HUES64 (cell line): ENCODE results near the gene ATXN7L1.
"Not testable (repeated sequence)": the region's sequence is repeated elsewhere in the genome, so short reads cannot be mapped to it uniquely, and the experiment has no call there.

Experiments
- H3K27ac ChIP-seq: 2 replicates; pipeline ENCODE4 v1.7.0; 2013; ENCODE audit warnings: low read depth, low read length, inconsistent platforms
- H3K27me3 ChIP-seq: 2 replicates; pipeline ENCODE4 v1.6.1; 2013; ENCODE audit warnings: mild to moderate bottlenecking, low read length; ENCODE audit not compliant: insufficient read depth
- H3K36me3 ChIP-seq: 2 replicates; pipeline ENCODE4 v1.6.1; 2013; ENCODE audit warnings: mild to moderate bottlenecking, low read length; ENCODE audit not compliant: insufficient read depth
- H3K4me1 ChIP-seq: 2 replicates; pipeline ENCODE4 v1.6.1; 2013; ENCODE audit warnings: mild to moderate bottlenecking, low read length, moderate library complexity; ENCODE audit not compliant: insufficient read depth
- H3K4me3 ChIP-seq: 2 replicates; pipeline ENCODE4 v1.5.1; 2013; ENCODE audit warnings: mild to moderate bottlenecking, low read length, moderate library complexity
- H3K9ac ChIP-seq: 2 replicates; pipeline ENCODE4 v1.6.1; 2013; ENCODE audit warnings: mild to moderate bottlenecking, low read depth, low read length
- H3K9me3 ChIP-seq: 2 replicates; pipeline ENCODE4 v1.6.1; 2013; ENCODE audit warnings: low read depth, low read length; ENCODE audit not compliant: insufficient read depth
- WGBS: fragments of 150-250, 120-280 bp; methylation state at CpG from one replicate; pipeline ENCODE4 v1.1.7; 2013; ENCODE audit warnings: missing lambda C conversion rate; 5-methylcytosine and 5-hydroxymethylcytosine counted together

ATXN7L1 gene

GRCh38 chr7:105890290-105890997 is 14.0 kb upstream of the ATXN7L1 start:
- WGBS: 96% methylated on average over 2 of the region's 4 CpGs
- Histone ChIP-seq H3K27me3 (no peaks in the 10 kb centered on the region), H3K27ac (no peak overlapping the region), H3K9me3 (no peaks in the 10 kb centered on the region), H3K36me3 (no peaks in the 10 kb centered on the region; the same call in 1 of the 2 replicates), H3K4me3 (no peak overlapping the region), H3K4me1 (0 out of 2 replicates have a peak, but pooled peaks cover 4% of the 10 kb centered on the region), H3K9ac (no peak overlapping the region)

DNA sequence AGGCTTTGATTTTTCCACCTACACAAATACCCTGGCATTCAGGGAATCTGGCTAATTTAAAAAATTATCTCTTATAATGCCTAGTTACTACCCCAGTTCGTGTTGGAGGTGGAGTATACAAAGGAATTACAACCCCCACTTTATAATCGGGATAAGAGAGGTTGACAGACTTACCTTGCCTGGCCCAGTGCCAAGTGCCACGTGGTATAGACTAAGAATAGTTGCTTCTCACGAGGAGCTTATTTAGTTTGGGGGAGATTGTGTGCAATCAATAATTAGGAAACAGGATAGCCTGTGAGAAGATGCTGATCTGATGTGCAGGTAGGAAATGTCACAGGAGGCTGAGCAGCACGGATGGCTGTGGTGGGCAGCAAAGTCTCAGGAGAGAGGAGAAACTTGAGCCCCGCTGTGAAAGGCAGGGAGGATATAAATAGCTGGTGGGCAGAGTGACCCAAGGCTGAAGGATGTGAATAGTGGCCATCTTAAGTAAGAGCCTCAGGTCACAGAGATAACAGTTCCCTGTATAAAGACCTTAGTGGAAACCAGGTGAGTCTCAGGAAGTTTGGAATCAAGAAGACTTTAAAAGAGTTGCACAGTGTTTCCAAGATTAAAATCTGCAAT is 11.3 kb upstream of the ATXN7L1 start:
- 79% methylated on average over 6 of the region's 6 CpGs for WGBS
- Histone ChIP-seq H3K4me1 (0 out of 2 replicates have a peak, but pooled peaks cover 4% of the 10 kb centered on the region), H3K27ac (no peak overlapping the region), H3K27me3 (no peaks in the 10 kb centered on the region), H3K36me3 (no peaks in the 10 kb centered on the region), H3K9ac (no peak overlapping the region), H3K4me3 (no peak overlapping the region), H3K9me3 (no peaks in the 10 kb centered on the region)

- Histone ChIP-seq H3K4me1 (0 out of 2 replicates have a peak, but pooled peaks cover 4% of the 10 kb centered on the region), H3K27ac (no peak overlapping the region), H3K36me3 (no peaks in the 10 kb centered on the region), H3K27me3 (no peaks in the 10 kb centered on the region), H3K4me3 (no peak overlapping the region), H3K9ac (no peak overlapping the region), H3K9me3 (no peaks in the 10 kb centered on the region)
- 96% methylated on average over 2 of the region's 2 CpGs for WGBS
Measured at GRCh38 chr7:105886776-105887175, 10.4 kb upstream of the ATXN7L1 start.

DNA sequence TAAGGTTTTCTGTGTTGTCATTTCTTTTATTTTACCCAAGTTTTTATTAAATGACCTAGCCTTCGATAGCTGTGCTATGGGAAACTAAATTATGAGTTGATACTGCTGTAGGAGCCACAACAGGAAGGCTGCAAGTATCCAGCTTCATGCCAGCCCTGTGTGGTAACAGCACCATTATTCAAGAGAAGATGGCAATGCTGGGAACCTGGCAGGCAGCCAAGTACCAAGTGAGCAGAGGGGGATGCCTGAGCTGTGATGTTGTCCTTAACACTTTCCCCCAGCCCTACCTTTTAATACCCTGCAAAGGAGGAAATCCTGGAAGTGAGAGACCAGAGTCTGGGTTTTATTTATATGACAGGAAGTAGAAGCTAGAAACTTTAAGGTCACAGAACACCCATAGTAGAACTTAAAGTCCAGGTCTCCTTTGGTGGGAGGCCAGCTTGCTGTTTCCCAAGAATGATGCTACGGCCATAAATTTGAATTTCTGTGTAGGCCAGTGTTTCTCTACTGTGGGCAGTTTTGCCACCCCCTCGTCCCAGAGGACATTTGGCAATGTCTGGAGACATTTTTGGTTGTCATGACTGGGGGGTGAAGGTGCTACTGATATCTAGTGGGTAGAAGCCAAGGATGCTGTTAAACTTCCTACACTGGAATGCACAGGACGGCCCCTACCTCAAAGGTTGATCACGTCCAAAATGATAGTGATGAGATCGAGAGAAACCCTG is 9.2 kb upstream of the ATXN7L1 start:
- no peak overlapping the region for H3K27ac ChIP-seq
- WGBS: 98% methylated on average over 6 of the region's 6 CpGs
- H3K4me1 ChIP-seq: 0 out of 2 replicates have a peak, but pooled peaks cover 4% of the 10 kb centered on the region
- H3K9ac ChIP-seq: no peak overlapping the region
- H3K9me3 ChIP-seq: no peaks in the 10 kb centered on the region
- no peaks in the 10 kb centered on the region for H3K27me3 ChIP-seq
- no peaks in the 10 kb centered on the region for H3K36me3 ChIP-seq
- no peak overlapping the region for H3K4me3 ChIP-seq

GRCh38 chr7:105883179-105883578 is 6.8 kb upstream of the ATXN7L1 start:
- H3K9me3 ChIP-seq, H3K36me3 ChIP-seq, H3K9ac ChIP-seq, H3K27ac ChIP-seq, H3K4me3 ChIP-seq: not testable (repeated sequence)
- Histone ChIP-seq H3K4me1 (peaks cover 15% of the 10 kb centered on the region), H3K27me3 (peaks cover 11% of the 10 kb centered on the region)
- 94% methylated on average over 6 of the region's 6 CpGs for WGBS

- Histone ChIP-seq H3K36me3 (no peaks in the 10 kb centered on the region), H3K4me3 (no peak overlapping the region), H3K9me3 (no peaks in the 10 kb centered on the region), H3K4me1 (peaks cover 18% of the 10 kb centered on the region), H3K27ac (no peak overlapping the region), H3K27me3 (peaks cover 26% of the 10 kb centered on the region), H3K9ac (no peak overlapping the region)
- 94% methylated on average over 1 of the region's 1 CpG for WGBS
Measured at GRCh38 chr7:105881439-105881838, 5.0 kb upstream of the ATXN7L1 start.

DNA sequence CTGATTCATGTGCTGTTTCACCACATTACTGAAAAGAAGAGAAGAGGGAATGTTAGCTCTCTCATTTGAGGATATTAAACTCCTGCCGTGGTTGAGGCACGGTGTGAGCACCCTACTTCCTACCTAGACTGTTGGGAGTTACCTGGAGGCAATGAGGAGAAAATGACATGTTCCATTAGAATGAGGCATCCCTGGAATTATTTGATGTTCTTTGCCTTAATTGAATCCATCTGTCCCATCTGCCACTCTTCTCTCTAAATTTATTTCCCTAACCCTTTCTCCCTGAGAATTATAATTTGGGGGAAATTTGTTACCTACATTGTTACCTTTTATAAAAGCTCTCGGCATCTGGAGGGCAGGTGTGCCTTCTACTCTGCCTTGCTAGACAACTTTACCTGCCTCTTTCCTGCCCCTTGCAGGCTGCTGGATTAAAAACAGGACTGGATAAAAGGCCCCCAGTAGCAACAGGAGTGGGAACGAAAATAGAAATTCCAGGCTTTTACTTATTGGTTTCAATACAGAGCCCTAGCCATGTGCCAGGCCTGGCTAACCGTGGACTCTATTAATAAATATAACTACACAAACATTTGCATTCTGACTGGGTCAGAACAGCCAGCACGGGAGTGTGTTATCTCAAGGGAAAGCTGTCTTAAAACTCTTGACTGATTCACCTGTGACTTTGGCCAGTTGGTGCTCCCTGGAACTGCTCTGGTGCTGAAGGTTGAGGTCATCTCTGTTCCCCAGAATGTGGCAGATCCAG is 4.4 kb upstream of the ATXN7L1 start:
- no peak overlapping the region for H3K27ac ChIP-seq
- H3K9me3 ChIP-seq: no peaks in the 10 kb centered on the region
- peaks cover 18% of the 10 kb centered on the region for H3K4me1 ChIP-seq
- H3K9ac ChIP-seq: no peak overlapping the region
- H3K36me3 ChIP-seq: no peaks in the 10 kb centered on the region
- WGBS: 88% methylated on average over 6 of the region's 6 CpGs
- peaks cover 26% of the 10 kb centered on the region for H3K27me3 ChIP-seq
- H3K4me3 ChIP-seq: no peak overlapping the region

GRCh38 chr7:105879782-105880181 is 3.4 kb upstream of the ATXN7L1 start:
- peaks cover under 1% of the 10 kb centered on the region; the same call in 1 of the 2 replicates for H3K36me3 ChIP-seq
- H3K4me3 ChIP-seq: no peak overlapping the region
- 100% methylated on average over 1 of the region's 2 CpGs for WGBS
- peaks cover 26% of the 10 kb centered on the region for H3K27me3 ChIP-seq
- peaks cover 27% of the 10 kb centered on the region for H3K4me1 ChIP-seq
- H3K9ac ChIP-seq: no peak overlapping the region
- H3K9me3 ChIP-seq: no peaks in the 10 kb centered on the region
- H3K27ac ChIP-seq: no peak overlapping the region

DNA sequence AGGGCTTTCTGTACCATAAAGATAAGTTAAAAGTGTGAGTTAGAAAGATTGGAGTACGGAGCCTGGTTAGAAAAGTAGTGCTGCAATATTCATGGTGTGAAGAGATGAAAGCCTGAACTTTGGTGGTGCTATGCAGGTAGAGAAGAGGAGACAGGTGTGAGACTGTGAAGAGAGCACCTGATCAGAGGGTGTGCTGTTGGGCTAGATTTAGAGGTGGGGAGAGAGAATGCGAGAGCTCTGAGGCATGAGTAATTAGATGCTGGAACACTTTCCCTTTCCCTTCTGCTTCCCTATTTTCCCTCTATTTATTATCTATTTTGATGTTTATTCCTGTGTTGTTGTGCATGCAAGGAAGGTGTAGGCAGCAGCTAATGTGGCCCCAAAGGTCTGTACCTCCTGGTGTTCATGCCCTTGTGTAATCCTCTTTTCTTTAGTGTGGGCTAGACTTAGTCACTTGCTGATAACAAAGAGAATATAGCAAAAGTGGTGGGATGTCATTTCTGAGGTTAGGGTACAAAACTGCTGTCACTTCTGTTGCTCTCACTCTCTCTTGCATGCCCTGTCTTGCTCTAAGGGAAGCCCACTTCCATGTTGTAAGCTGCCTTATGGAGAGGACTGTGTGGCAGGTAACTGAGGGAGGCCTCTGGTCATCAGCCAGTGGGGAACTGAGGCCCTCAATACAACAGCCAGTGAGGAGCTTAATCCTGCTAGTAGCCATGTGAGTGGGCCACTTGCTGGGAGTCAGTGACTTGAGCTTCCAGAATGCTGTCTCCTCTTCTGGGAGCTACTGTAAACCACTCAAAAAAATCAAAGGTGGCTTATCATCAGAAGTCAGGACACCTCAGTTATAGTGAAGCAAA is 2.6 kb upstream of the ATXN7L1 start:
- Histone ChIP-seq H3K9me3 (no peaks in the 10 kb centered on the region), H3K4me3 (no peak overlapping the region), H3K27ac (no peak overlapping the region), H3K27me3 (peaks cover 26% of the 10 kb centered on the region), H3K9ac (no peak overlapping the region), H3K4me1 (peaks cover 27% of the 10 kb centered on the region), H3K36me3 (peaks cover 8% of the 10 kb centered on the region; the same call in 1 of the 2 replicates)
- WGBS: 78% methylated on average over 1 of the region's 2 CpGs

DNA sequence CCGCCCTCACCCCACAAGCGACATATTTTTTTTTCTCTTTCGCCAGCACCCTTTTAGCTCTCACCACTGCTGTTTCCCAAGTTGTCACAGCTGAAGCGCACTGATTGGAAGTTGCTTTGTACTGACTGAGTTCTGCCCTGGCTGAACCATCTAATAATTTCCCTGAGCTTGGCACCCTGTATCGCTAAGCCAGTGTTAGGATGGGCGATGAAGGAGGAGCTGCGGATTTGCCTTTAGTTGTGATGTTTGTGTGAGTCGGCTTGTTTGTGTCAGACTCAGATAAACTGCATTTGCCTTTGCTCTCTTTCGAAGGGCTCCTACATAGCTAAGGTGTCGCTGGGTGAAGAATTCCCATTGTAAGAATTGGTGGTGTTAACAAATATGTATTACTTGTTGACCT is 1.3 kb upstream of the ATXN7L1 start:
- 24% methylated on average over 10 of the region's 10 CpGs for WGBS
- H3K27me3 ChIP-seq: peaks cover 26% of the 10 kb centered on the region
- peaks cover 13% of the 10 kb centered on the region for H3K36me3 ChIP-seq
- no peak overlapping the region for H3K27ac ChIP-seq
- no peaks in the 10 kb centered on the region for H3K9me3 ChIP-seq
- peak overlapping the region; percentile 64; the same call in 1 of the 2 replicates for H3K9ac ChIP-seq
- H3K4me3 ChIP-seq: peak overlapping the region; percentile 74
- H3K4me1 ChIP-seq: peaks cover 27% of the 10 kb centered on the region
